ENCODE measurements around the gene SEZ6. TPM values are rescaled to one million over a fixed set of nuclear protein-coding genes. Genes with fewer than 3 reads are reported as not detected.
A peak's percentile ranks its signal among the peaks of the same experiment; 100 is the strongest.
"Not testable (repeated sequence)": the region's sequence is repeated elsewhere in the genome, so short reads cannot be mapped to it uniquely, and the experiment has no call there.

Gene SEZ6
- total and polyA plus RNA-seq, 8 donors, result under 0.01 to 21.4 (median 0.37) TPM; not detected in 2

- Histone ChIP-seq H3K36me3 (peaks cover 0 to 11% (median 6%) of the 10 kb centered on the region in 4 donors), H3K27ac (peak overlapping the region; percentile 38 to 70 (median 59)), H3K9me3 (no peaks in the 10 kb centered on the region), H3K4me3 (no peak overlapping the region), H3K27me3 (no peaks in the 10 kb centered on the region), H3K4me1 (peaks cover 42 to 80% (median 67%) of the 10 kb centered on the region in 4 donors)
- 38 to 69% (median 44%) methylated on average over 5 of the region's 5 CpGs for WGBS, 5 donors
- DNase-seq, result peak in 1 of 2 donors; percentile 69
- intact Hi-C loops (cut with DNase I; ENCODE audit: low total_unique reads), result no loop called here
- no peak for TF ChIP-seq CTCF (IDR thresholded peaks at IDR 0.05)
- peak in 1 of 3 donors; percentile 60 for TF ChIP-seq POLR2AphosphoS5 (IDR thresholded peaks at IDR 0.05)
- no peak for TF ChIP-seq POLR2A (IDR thresholded peaks at IDR 0.05)
Observed at GRCh38 chr17:28937044-28937729, 68.6 kb downstream of the SEZ6 start.

GRCh38 chr17:28935744-28936460 lies 69.9 kb downstream of the SEZ6 start:
- TF ChIP-seq POLR2AphosphoS5 (IDR thresholded peaks at IDR 0.05) (no peak), CTCF (IDR thresholded peaks at IDR 0.05) (no peak), POLR2A (IDR thresholded peaks at IDR 0.05) (no peak), EP300 (IDR thresholded peaks at IDR 0.05) (no peak)
- H3K9me3 ChIP-seq, result no peaks in the 10 kb centered on the region
- no peaks in the 10 kb centered on the region for H3K27me3 ChIP-seq
- DNase-seq, result no peak
- no peak overlapping the region for H3K4me3 ChIP-seq
- 86 to 91% (median 88%) methylated on average over 8 of the region's 8 CpGs for WGBS, 5 donors
- H3K27ac ChIP-seq, result peak overlapping the region in 1 of 5 donors; percentile 70
- intact Hi-C loops (cut with DNase I; ENCODE audit: low total_unique reads), result no loop called here
- peaks cover 0 to 7% (median 1%) of the 10 kb centered on the region in 4 donors for H3K36me3 ChIP-seq
- H3K4me1 ChIP-seq, result peaks cover 42 to 77% (median 61%) of the 10 kb centered on the region in 4 donors

- DNase-seq; intact Hi-C loops (cut with DNase I; ENCODE audit: low total_unique reads): not testable (repeated sequence)
- 94 to 97% (median 96%) methylated on average over 8 of the region's 8 CpGs for WGBS, 5 donors
Observed at GRCh38 chr17:28934508-28934907, 71.3 kb downstream of the SEZ6 start.

GRCh38 chr17:28929787-28930186 lies 76.0 kb downstream of the SEZ6 start:
- TF ChIP-seq EP300 (IDR thresholded peaks at IDR 0.05) (no peak), POLR2A (IDR thresholded peaks at IDR 0.05) (no peak), CTCF (IDR thresholded peaks at IDR 0.05) (no peak), POLR2AphosphoS5 (IDR thresholded peaks at IDR 0.05) (no peak)
- peaks cover 5 to 34% (median 22%) of the 10 kb centered on the region in 4 donors for H3K36me3 ChIP-seq
- H3K27me3 ChIP-seq, result no peaks in the 10 kb centered on the region
- intact Hi-C loops (cut with DNase I; ENCODE audit: low total_unique reads), result no loop called here
- 91 to 97% (median 93%) methylated on average over 2 of the region's 2 CpGs for WGBS, 5 donors
- no peak for DNase-seq
- peaks cover 0 to 7% (median 0%) of the 10 kb centered on the region in 4 donors for H3K9me3 ChIP-seq
- H3K4me3 ChIP-seq, result no peak overlapping the region
- H3K27ac ChIP-seq, result no peak overlapping the region
- H3K4me1 ChIP-seq, result peaks cover 10 to 61% (median 37%) of the 10 kb centered on the region in 4 donors

More at GRCh38 chr17:28934508-28934907, 71.3 kb downstream of the SEZ6 start:
- H3K9me3 ChIP-seq, H3K27ac ChIP-seq, H3K4me3 ChIP-seq, H3K27me3 ChIP-seq, H3K36me3 ChIP-seq: not testable (repeated sequence)
- H3K4me1 ChIP-seq, result peaks cover 29 to 75% (median 54%) of the 10 kb centered on the region in 4 donors

Data from stomach (tissue), 9 donors.